Panc1 (cell line): Measurements from ENCODE around the gene ACOX1.

Source experiments
- POLR2AphosphoS5 ChIP-seq: IDR thresholded peaks from 2 replicates; pipeline ENCODE4 v1.6.1; 2012; ENCODE audit warnings: mild to moderate bottlenecking, low read depth, low read length, moderate library complexity
- TF ChIP-seq, protein P1 (sequence below): fragments of 450-650 bp; IDR thresholded peaks from 2 replicates; pipeline ENCODE4 v1.5.1; 2017; ENCODE audit warnings: mild to moderate bottlenecking

DNA sequence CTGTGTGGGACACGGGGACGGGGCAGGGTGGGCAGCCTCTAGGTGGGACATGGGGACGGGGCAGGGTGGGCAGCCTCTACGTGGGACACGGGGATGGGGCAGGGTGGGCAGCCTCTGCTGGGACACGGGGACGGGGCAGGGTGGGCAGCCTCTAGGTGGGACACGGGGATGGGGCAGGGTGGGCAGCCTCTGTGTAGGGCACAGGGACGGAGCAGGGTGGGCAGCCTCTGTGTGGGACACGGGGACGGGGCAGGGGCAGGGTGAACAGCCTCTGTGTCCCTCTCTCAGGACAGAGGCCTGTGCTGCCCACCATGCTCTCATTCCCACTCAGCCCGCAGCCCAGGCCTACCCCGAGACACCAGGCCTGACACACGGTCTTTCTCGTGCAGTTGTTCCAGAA is 57.4 kb downstream of the ACOX1 start:
- TF ChIP-seq, protein P1, sequence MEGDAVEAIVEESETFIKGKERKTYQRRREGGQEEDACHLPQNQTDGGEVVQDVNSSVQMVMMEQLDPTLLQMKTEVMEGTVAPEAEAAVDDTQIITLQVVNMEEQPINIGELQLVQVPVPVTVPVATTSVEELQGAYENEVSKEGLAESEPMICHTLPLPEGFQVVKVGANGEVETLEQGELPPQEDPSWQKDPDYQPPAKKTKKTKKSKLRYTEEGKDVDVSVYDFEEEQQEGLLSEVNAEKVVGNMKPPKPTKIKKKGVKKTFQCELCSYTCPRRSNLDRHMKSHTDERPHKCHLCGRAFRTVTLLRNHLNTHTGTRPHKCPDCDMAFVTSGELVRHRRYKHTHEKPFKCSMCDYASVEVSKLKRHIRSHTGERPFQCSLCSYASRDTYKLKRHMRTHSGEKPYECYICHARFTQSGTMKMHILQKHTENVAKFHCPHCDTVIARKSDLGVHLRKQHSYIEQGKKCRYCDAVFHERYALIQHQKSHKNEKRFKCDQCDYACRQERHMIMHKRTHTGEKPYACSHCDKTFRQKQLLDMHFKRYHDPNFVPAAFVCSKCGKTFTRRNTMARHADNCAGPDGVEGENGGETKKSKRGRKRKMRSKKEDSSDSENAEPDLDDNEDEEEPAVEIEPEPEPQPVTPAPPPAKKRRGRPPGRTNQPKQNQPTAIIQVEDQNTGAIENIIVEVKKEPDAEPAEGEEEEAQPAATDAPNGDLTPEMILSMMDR, result no peak
- no peak for TF ChIP-seq POLR2AphosphoS5
